ENCODE measurements around the gene MAPK11. TPM values are rescaled to one million over a fixed set of nuclear protein-coding genes. Genes with fewer than 3 reads are reported as not detected.

MAPK11 gene
- total RNA-seq, 1 donor from 2014 or later: 11.7 TPM

- DNase-seq (ENCODE audit: low spot score): no peak
- intact Hi-C loops (cut with DNase I): loop anchor here (2.0 to 5.0 kb wide), 2 partner anchors 16 to 37 kb away; partner anchors contain the start of gene MAPK11
Observed at GRCh38 chr22:50308986-50309600, 38.9 kb upstream of the MAPK11 start.

- intact Hi-C loops (cut with DNase I): loop anchor here (2.0 to 5.0 kb wide), 2 partner anchors 16 to 36 kb away; partner anchors contain the start of gene MAPK11
- DNase-seq (ENCODE audit: low spot score): peak; percentile 93
Observed at GRCh38 chr22:50308597-50308935, 38.4 kb upstream of the MAPK11 start.

GRCh38 chr22:50307890-50308596 lies 37.9 kb upstream of the MAPK11 start:
- intact Hi-C loops (cut with DNase I): loop anchor here (2.0 to 5.0 kb wide), 2 partner anchors 15 to 36 kb away; partner anchors contain the start of gene MAPK11
- no peak for DNase-seq (ENCODE audit: low spot score)

GRCh38 chr22:50306753-50307749 lies 36.9 kb upstream of the MAPK11 start, which contains the start of gene PLXNB2:
PLXNB2 (minus strand) TSS chr22:50307646; CDS start chr22:50290584, 17,062 bp downstream.
- intact Hi-C loops (cut with DNase I): loop anchor here (5.0 kb wide), 1 partner anchor 35 kb away; the partner anchor contains the start of gene MAPK11
- DNase-seq (ENCODE audit: low spot score): peak; percentile 88

GRCh38 chr22:50305923-50306566 lies 35.9 kb upstream of the MAPK11 start:
- intact Hi-C loops (cut with DNase I): loop anchor here (5.0 kb wide), 1 partner anchor 34 kb away; the partner anchor contains the start of gene MAPK11
- peak; percentile 93 for DNase-seq (ENCODE audit: low spot score)

GRCh38 chr22:50305393-50305922 lies 35.3 kb upstream of the MAPK11 start:
- intact Hi-C loops (cut with DNase I): loop anchor here (5.0 kb wide), 1 partner anchor 33 kb away; the partner anchor contains the start of gene MAPK11
- DNase-seq (ENCODE audit: low spot score): no peak

- intact Hi-C loops (cut with DNase I): loop anchor here (5.0 kb wide), 1 partner anchor 32 kb away; the partner anchor contains the start of gene MAPK11
Observed at GRCh38 chr22:50304528-50305392, 34.6 kb upstream of the MAPK11 start.

GRCh38 chr22:50303848-50304527 lies 33.8 kb upstream of the MAPK11 start:
- DNase-seq (ENCODE audit: low spot score): no peak
- intact Hi-C loops (cut with DNase I): no loop called here

More at GRCh38 chr22:50304528-50305392, 34.6 kb upstream of the MAPK11 start:
- no peak for DNase-seq (ENCODE audit: low spot score)

- no peak for DNase-seq (ENCODE audit: low spot score)
- intact Hi-C loops (cut with DNase I): no loop called here
Observed at GRCh38 chr22:50303515-50303847, 33.3 kb upstream of the MAPK11 start.

- intact Hi-C loops (cut with DNase I): no loop called here
- DNase-seq (ENCODE audit: low spot score): no peak
Observed at GRCh38 chr22:50302564-50302963, 32.4 kb upstream of the MAPK11 start.

GRCh38 chr22:50302041-50302541 lies 31.9 kb upstream of the MAPK11 start:
- DNase-seq (ENCODE audit: low spot score): no peak
- intact Hi-C loops (cut with DNase I): no loop called here

- intact Hi-C loops (cut with DNase I): no loop called here
- DNase-seq (ENCODE audit: low spot score): no peak
Observed at GRCh38 chr22:50301581-50301991, 31.4 kb upstream of the MAPK11 start.

GRCh38 chr22:50300620-50301257 lies 30.6 kb upstream of the MAPK11 start:
- intact Hi-C loops (cut with DNase I): no loop called here
- DNase-seq (ENCODE audit: low spot score): no peak

- intact Hi-C loops (cut with DNase I): no loop called here
- DNase-seq (ENCODE audit: low spot score): no peak
Observed at GRCh38 chr22:50299785-50300619, 29.8 kb upstream of the MAPK11 start.

GRCh38 chr22:50298937-50299784 lies 29.0 kb upstream of the MAPK11 start:
- no peak for DNase-seq (ENCODE audit: low spot score)
- intact Hi-C loops (cut with DNase I): no loop called here

All from cardiac septum (tissue), 1 donor.